GM06990 (cell line): Measurements from ENCODE around the gene SLC44A5.

ENCODE experiments used
- DNase-seq: peaks from one replicate; pipeline ENCODE4 v3.0.0-alpha.2; 2011; ENCODE audit not compliant: insufficient read length; ENCODE audit errors: extremely low read depth
- H3K27me3 ChIP-seq: replicated peaks from 2 replicates; pipeline ENCODE4 v1.6.0; 2011; ENCODE audit warnings: low read length; ENCODE audit not compliant: control insufficient read depth, insufficient read depth
- H3K36me3 ChIP-seq: 2 replicates; pipeline ENCODE4 v1.5.1; 2011; ENCODE audit warnings: low read length; ENCODE audit not compliant: control insufficient read depth, insufficient read depth
- H3K4me3 ChIP-seq: replicated peaks from 2 replicates; pipeline ENCODE4 v1.5.1; 2011; ENCODE audit warnings: low read depth, mild to moderate bottlenecking, control low read depth, low read length
- TF ChIP-seq, protein P1 (sequence below): IDR thresholded peaks from 2 replicates; pipeline ENCODE4 v1.5.1; 2011; ENCODE audit warnings: low read length, control low read depth, mild to moderate bottlenecking, inconsistent platforms; ENCODE audit not compliant: insufficient read depth, poor library complexity, severe bottlenecking

Gene SLC44A5

DNA sequence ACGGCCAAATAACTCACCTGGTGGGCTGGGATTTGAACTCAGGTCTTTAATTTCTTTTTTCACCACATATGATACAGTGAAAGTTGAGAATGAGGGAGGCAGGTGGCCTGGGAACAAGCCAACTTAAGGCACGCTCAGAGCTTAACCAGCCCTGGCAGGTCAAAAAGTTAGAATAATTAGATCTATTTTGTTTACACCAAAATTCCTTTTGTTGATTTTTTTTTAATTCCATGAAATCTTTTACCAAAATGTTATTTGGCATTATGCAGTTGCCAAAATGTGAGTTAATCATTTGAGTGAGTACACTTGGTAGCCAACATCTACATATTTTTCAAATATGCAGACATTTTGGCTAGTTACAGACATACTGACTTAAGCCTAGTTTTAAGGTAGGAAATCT is 439.9 kb downstream of the SLC44A5 start:
- no peaks in the 10 kb centered on the region for H3K27me3 ChIP-seq
- TF ChIP-seq, protein P1, sequence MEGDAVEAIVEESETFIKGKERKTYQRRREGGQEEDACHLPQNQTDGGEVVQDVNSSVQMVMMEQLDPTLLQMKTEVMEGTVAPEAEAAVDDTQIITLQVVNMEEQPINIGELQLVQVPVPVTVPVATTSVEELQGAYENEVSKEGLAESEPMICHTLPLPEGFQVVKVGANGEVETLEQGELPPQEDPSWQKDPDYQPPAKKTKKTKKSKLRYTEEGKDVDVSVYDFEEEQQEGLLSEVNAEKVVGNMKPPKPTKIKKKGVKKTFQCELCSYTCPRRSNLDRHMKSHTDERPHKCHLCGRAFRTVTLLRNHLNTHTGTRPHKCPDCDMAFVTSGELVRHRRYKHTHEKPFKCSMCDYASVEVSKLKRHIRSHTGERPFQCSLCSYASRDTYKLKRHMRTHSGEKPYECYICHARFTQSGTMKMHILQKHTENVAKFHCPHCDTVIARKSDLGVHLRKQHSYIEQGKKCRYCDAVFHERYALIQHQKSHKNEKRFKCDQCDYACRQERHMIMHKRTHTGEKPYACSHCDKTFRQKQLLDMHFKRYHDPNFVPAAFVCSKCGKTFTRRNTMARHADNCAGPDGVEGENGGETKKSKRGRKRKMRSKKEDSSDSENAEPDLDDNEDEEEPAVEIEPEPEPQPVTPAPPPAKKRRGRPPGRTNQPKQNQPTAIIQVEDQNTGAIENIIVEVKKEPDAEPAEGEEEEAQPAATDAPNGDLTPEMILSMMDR = no peak
- no peak for DNase-seq
- no peaks in the 10 kb centered on the region for H3K36me3 ChIP-seq
- H3K4me3 ChIP-seq = no peak overlapping the region

GRCh38 chr1:75170011-75170410 is 440.9 kb downstream of the SLC44A5 start:
- Histone ChIP-seq H3K4me3 (no peak overlapping the region), H3K36me3 (no peaks in the 10 kb centered on the region), H3K27me3 (no peaks in the 10 kb centered on the region)
- TF ChIP-seq, protein P1 = no peak
- DNase-seq = no peak

DNA sequence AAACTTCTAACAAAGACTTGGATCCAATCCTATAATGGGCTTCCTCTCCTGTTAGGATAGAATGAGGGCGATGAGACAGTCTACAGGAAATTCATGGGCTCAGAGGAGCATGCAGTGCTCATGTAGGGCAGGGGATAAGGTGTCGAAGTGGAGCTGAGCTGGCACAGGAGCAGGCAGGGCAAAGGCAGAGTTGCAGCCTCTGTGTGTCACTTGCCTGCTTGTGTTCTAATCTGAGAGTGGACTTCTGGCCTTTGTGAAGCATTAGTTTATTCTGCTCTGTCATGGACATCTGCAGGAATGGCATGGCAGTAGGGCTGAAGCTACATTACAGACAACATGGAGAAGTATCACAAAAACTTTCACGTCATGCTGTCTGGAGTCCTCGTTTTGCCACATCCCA is 444.1 kb downstream of the SLC44A5 start:
- DNase-seq = no peak
- TF ChIP-seq, protein P1 = no peak
- Histone ChIP-seq H3K4me3 (no peak overlapping the region), H3K27me3 (no peaks in the 10 kb centered on the region), H3K36me3 (no peaks in the 10 kb centered on the region)

DNA sequence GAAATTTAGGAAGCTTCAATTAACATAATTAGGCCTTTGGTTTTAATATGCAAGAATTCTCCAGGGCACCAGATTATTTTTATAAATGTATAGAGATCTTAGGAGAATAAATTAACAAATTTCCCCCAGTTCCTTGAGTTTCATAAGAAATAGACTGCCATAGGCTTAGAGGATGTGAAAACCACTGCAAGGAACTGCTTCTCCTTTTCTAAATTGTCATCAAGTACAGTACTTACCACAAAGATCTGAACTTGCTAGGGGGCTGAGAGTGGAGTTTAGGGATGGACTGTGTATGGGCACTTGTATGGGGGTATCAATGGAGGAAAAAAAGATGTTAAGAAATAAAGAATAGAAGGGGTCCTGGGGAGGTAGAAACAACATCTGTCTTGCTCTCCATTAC is 445.6 kb downstream of the SLC44A5 start:
- Histone ChIP-seq H3K36me3 (no peaks in the 10 kb centered on the region), H3K4me3 (no peak overlapping the region), H3K27me3 (no peaks in the 10 kb centered on the region)
- TF ChIP-seq, protein P1 = no peak
- DNase-seq = no peak

- Histone ChIP-seq H3K27me3 (no peaks in the 10 kb centered on the region), H3K36me3 (no peaks in the 10 kb centered on the region), H3K4me3 (no peak overlapping the region)
- DNase-seq = no peak
- TF ChIP-seq, protein P1 = no peak
Measured at GRCh38 chr1:75159154-75159553, 451.8 kb downstream of the SLC44A5 start.
